Measurements from ENCODE around the gene ARHGEF39.
"Not testable (repeated sequence)": the region's sequence is repeated elsewhere in the genome, so short reads cannot be mapped to it uniquely, and the experiment has no call there.

Gene ARHGEF39

DNA sequence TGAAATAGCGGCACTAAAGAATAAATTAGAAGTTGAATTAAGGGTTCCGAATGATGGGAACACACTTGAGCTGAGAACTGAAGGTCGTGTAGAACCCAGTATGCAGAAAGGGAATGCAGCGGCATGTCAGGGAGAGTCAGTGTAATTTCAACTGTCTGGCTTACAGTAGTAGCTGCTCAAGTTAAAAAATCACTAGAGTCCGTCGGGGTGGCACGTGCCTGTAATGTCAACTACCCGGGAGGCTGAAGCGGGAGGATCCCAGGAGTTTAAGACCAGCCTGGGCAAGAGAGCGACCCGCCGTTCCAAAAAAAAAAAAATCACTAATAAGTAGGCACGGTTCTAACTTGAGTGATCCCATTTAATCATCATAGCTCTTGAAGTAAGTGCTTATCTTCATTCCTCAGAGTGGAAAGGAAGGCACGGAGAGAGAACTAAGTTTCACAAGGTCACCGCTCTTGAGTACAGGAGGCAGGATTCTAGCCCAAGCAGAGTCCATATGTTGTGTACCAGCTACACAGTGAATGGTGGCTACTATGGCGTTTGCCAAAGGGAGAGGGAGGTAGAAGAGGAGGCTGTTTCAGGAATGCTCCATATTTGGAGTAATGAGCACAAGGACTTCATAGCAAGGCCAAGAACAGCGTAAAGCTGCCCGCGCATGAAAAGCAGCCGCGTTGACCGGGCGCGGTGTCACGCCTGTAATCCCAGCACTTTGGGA, 8.0 kb downstream of the ARHGEF39 start:
- intact Hi-C loops (cut with DNase I) = loop anchor here (2.0 to 10.0 kb wide), 4 partner anchors 40 to 162 kb away; partner anchors contain the start of genes CREB3, RUSC2, SPAG8 and TLN1
- peak in 2 of 10 donors; percentile 28 to 32 for DNase-seq

GRCh38 chr9:35656348-35656747, 8.6 kb downstream of the ARHGEF39 start:
- peak in 1 of 10 donors; percentile 43 for DNase-seq
- intact Hi-C loops (cut with DNase I) = loop anchor here (2.0 to 10.0 kb wide), 4 partner anchors 41 to 162 kb away; partner anchors contain the start of genes CREB3, RUSC2, SPAG8 and TLN1

GRCh38 chr9:35653611-35654010, 11.4 kb downstream of the ARHGEF39 start:
- intact Hi-C loops (cut with DNase I) = loop anchor here (10.0 kb wide), 1 partner anchor 159 kb away; the partner anchor contains the start of gene RUSC2
- DNase-seq = peak in 1 of 10 donors; percentile 8

DNA sequence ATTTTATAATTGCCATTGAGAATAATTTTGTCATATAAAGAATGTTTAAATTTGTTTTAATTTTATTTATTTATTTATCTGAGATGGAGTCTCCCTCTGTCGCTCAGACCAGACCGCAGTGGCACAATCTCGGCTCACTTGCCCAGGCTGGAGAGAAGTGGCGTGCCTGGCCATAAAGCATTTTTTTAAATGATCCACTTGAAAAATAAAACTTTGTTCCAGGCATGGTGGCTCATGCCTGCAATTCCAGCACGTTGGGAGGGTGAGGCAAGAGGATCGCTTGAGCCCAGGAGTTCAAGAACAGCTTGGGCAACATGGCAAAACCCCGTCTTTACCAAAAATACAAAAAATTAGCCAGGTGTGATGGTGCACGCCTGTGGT, 12.2 kb downstream of the ARHGEF39 start:
- DNase-seq = peak in 1 of 10 donors; percentile 28
- intact Hi-C loops (cut with DNase I) = loop anchor here (10.0 kb wide), 1 partner anchor 158 kb away; the partner anchor contains the start of gene RUSC2

DNA sequence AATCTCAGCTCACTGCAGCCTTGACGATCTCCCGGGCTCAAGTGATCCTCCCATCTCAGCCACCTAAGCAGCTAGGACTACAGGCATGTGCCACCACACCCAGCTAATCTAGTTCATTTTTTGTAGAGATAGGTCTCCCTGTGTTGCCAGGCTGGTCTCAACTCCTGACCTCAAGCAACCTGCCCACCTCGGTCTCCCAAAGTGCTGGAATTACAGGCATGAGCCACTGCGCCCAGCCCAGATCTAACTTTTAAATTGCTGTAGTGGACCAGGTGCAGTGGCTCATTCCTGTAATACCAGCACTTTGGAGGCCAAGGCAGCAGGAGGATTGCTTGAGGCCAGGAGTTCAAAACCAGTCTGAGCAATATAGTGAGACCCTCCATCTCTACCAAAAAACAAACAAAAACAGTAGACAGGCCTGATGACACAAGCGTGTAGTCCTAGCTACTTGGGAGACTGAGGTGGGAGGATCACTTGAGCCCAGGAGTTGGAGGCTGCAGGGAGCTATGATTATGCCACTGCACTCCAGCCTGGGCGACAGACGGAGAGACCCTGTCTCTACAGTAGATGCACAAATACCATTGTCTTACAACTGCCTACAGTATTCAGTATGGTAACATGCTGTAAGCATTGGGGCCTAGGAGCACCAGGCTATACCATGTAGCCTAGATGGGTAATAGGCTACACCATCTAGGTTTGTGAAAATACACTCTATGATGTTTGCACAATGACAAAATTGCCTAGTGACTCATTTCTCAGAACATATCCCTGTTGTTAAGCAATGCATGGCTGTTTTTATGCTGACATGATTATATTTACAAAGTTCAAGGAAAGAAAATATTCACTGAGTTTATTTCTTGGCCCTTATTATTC, 12.8 kb downstream of the ARHGEF39 start:
- intact Hi-C loops (cut with DNase I) = loop anchor here (10.0 kb wide), 1 partner anchor 157 kb away; the partner anchor contains the start of gene RUSC2
- peak in 1 of 10 donors; percentile 29 for DNase-seq

DNA sequence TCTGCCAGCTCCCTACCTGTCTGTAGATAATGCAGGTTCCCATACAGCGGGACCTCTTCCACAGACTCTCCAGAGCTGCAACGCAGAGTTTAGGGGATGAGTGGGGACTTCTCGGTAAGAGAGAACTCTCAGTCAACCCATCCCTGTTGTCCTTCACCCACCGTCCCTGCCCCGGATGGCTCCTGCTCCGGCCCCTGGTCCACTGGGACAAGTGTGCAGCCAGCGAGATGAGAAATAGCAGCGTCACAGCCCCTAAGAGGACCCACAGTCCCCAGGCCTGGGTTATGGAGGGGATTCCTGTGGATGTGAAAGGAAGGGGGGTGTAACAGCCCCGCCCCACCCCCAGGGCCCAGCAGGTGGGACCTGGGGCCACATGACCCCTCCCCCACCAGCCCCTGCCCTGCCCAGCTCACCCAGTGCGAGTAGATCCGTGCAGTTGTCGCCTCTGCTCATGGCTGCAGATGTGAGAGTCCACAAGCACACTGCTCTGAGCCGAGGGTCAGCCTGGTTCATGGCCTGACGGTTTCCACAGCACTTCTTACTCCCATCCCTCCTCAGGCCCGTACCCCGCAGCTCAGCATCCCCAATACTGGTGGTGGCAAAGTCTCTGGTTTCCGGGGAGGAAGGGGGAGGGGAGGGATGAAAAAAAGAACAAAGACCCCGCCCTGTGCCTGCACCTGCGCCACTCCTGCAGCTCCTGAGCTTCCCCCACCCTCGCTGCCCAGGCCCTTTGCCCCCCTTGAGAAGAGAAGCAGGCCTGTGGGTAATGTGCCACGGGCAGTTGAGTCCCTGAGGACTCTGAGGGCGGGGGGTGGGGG, 14.4 kb downstream of the ARHGEF39 start, which contains the start of gene SIT1:
TSS of gene SIT1 (minus strand) at position 591 of the 818 bp plus-strand sequence. CDS start at position 513, 78 bp downstream.
- intact Hi-C loops (cut with DNase I) = loop anchor here (10.0 kb wide), 1 partner anchor 156 kb away; the partner anchor contains the start of gene RUSC2
- peak in 1 of 10 donors; percentile 52 for DNase-seq

DNA sequence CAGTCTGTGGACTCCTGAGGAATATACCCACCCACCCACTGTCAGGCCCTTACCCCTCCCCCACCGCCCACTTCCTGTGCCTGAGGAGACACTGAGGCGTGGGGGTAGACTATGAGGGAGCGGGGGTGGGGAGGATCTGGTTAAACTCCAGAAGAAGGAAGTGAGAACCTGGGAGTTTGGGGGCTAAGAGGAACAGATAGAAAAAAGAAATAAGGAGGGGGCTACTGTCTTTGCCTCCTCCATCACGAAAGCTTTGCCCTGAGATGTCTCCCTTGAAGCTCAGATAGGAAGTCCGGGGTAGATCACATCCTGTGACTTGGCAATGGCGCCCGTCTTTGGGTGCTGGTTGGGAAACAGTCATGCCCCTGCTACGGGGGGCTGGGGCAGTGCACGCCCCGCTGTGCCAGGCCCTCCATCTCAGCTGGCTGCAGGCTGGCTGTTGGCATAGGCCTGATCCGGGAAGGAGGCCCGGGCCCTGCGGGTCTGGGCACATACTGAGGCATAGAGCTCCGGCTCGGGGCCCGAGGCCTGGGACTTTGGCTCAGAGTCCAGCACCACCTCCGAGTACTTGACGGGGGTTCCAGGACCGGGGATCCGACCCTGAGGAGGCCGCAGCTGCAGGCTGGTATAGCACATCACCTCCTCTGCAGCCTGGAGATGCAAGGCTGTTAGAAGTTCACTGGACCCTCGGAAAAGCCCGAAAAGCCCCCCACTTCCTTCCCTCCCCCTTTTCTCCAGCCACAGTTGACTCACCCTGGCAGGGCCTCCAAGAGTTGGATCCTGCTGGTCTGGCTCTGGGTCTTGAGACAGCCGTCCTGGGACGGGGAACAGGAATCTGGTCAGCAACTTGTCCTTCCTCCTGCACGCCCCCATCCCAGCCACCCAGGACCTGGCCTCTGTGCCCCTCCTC, 15.3 kb downstream of the ARHGEF39 start:
- DNase-seq = peak in 2 of 10 donors; percentile 80 to 82
- intact Hi-C loops (cut with DNase I) = loop anchor here (10.0 kb wide), 1 partner anchor 155 kb away; the partner anchor contains the start of gene RUSC2

- intact Hi-C loops (cut with DNase I) = loop anchor here (2.0 kb wide), 1 partner anchor 42 kb away; the partner anchor contains the start of gene TESK1
- DNase-seq = peak; percentile 86 to 99 (median 92)
Observed at GRCh38 chr9:35646533-35647265, 18.3 kb downstream of the ARHGEF39 start.

GRCh38 chr9:35646153-35646532, 18.9 kb downstream of the ARHGEF39 start:
- DNase-seq = peak in 3 of 10 donors; percentile 10 to 85 (median 20)
- intact Hi-C loops (cut with DNase I) = loop anchor here (2.0 kb wide), 1 partner anchor 41 kb away; the partner anchor contains the start of gene TESK1

- intact Hi-C loops (cut with DNase I) = loop anchor here (2.0 kb wide), 1 partner anchor 41 kb away; the partner anchor contains the start of gene TESK1
- DNase-seq = not testable (repeated sequence)
Observed at GRCh38 chr9:35645736-35646135, 19.3 kb downstream of the ARHGEF39 start.

DNA sequence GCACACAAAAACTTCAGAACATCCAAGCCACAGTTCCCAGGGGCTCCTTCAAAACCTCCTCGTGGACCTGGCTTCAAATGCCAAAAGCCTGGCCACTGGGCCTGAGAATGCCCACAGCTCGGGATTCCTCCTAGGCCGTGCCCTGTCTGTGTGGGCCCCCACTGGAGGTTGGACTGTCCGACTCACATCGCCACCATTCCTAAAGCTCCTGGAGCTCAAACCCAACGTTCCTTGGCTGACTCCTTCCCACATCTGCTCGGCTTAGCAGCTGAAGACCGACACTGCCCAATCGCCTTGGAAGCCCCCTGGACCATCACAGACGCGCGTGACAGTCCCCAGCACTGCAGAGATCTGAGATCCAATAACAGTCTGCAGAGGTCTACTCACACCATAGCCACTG, 21.9 kb downstream of the ARHGEF39 start:
- peak in 1 of 10 donors; percentile 41 for DNase-seq
- intact Hi-C loops (cut with DNase I) = no loop called here

DNA sequence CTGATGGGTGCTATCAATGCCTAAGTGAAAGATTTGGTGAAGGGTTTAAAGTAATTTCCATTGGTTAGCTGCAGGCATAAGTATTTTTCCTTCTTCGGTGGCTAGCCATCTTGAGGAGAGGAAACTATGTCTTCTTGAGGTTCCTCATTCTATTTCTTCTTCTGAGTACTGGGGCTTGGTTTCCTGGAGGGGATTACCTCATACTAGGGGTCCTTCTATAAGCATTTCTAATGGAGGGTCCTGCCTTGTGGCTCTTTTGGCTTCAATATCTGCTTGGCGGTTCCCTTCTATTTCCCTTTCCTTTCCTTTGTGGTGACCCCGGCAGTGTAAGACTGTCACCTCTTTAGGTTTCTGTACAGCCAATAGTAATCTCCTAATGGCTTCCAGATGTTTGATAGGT, 23.5 kb downstream of the ARHGEF39 start:
- intact Hi-C loops (cut with DNase I); DNase-seq: not testable (repeated sequence)

- peak in 1 of 10 donors; percentile 31 for DNase-seq
- intact Hi-C loops (cut with DNase I) = not testable (repeated sequence)
Observed at GRCh38 chr9:35640431-35640830, 24.6 kb downstream of the ARHGEF39 start.

- DNase-seq = no peak
- intact Hi-C loops (cut with DNase I) = no loop called here
Observed at GRCh38 chr9:35639631-35640030, 25.4 kb downstream of the ARHGEF39 start.

DNA sequence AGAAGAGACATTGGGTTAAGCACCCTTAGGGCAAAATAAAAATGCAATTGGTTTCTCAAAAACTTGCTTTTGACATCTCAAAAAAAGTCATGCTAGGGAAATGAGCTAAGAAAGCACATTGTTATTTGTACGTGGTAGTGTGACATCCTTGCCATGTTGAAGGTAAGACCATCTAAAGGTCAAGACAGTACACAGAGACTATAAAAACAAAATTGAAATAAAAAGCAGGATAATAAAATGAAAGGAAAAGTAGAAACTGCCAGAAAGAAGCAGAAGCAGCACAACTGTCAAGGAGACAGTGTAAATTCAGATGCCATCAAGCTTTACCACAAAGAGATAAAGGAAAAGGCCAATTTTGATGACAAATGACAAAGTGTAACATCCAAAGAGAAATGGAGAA, 25.8 kb downstream of the ARHGEF39 start:
- intact Hi-C loops (cut with DNase I); DNase-seq: not testable (repeated sequence)

DNA sequence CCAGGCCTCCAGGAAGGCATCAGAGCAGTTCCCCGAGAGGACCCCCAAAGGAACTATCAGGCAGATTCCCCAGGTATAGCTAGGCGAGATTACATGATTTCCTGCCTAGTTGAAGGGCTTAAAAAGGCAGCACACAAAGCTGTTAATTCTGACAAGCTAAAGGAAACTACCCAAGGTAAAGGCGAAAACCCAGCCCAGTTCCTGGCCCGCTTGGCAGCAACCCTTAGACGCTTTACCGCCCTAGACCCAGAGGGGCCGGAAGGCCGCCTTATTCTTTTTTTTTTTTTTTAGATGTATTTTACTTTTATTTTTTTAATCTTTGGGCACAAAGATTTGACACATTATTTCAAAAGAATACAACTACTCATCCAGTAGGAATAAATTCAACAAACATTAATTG, 26.2 kb downstream of the ARHGEF39 start:
- intact Hi-C loops (cut with DNase I) = not testable (repeated sequence)
- peak in 1 of 10 donors; percentile 62 for DNase-seq

DNA sequence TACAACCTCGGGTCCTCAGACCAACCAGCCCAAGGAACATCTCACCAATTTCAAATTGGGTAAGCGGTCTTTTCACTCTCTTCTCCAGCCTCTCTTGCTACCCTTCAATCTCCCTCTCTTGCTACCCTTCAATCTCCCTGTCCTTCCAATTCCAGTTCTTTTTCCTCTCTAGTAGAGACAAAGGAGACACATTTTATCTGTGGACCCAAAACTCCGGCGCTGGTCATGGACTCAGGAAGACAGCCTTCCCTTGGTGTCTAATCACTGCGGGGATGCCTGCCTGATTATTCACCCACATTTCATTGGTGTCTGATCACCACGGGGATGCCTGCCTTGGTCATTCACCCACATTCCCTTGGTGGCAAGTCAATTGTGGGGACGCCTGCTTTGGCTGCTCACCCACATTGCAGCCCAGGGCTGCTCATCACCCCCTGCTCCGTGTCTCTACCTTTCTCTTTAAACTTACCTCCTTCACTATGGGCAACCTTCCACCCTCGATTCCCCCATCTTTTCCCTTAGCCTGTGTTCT, 27.5 kb downstream of the ARHGEF39 start:
- intact Hi-C loops (cut with DNase I) = not testable (repeated sequence)

More for the DNA sequence above, 27.5 kb downstream of the ARHGEF39 start:
- DNase-seq = not testable (repeated sequence)
